AG09309 (cell line): Measurements from ENCODE around the gene DLGAP1.

Experiments used
- DNase-seq: peaks from one replicate; pipeline ENCODE4 v3.0.0-alpha.2; 2010; ENCODE audit warnings: low read depth
- H3K4me3 ChIP-seq: 2 replicates; pipeline ENCODE4 v1.5.1; 2011; ENCODE audit warnings: mild to moderate bottlenecking, low read depth, low read length, moderate library complexity; ENCODE audit not compliant: control insufficient read depth
- CTCF ChIP-seq: IDR thresholded peaks from 2 replicates; pipeline ENCODE4 v1.5.1; 2011; ENCODE audit warnings: mild to moderate bottlenecking, low read depth, low read length, inconsistent platforms; ENCODE audit not compliant: insufficient read depth, control insufficient read depth; ENCODE audit errors: missing control alignments

Gene DLGAP1

DNA sequence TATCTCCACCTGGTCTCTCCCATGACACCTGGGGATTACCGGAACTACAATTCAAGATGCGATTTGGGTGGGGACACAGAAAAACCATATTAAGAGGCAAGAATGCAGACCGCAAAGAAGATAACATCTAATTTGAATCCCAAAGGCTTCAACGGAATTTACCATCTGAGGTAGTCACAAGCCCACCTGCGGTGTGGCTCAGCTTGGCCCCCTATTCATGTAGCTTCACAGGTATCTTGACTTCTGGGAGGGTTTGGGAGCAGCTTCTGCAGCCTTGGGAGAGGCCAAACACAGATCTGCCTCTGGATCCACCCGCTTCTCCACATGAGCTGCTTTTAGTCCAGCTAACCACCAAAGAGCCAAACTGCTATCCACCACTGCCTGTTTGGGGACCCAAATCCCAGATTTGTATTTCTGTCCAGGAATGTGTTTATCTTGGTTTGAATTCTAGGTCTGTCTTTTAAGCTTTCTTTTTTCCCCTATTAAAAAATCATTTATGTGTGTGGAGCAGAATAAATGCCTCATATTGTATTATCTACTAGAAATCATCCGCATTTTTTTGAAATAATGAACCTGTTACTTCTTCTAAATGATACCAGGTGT is 247.6 kb downstream of the DLGAP1 start:
- no peak for TF ChIP-seq CTCF
- no peak for DNase-seq
- no peak overlapping the region for H3K4me3 ChIP-seq

DNA sequence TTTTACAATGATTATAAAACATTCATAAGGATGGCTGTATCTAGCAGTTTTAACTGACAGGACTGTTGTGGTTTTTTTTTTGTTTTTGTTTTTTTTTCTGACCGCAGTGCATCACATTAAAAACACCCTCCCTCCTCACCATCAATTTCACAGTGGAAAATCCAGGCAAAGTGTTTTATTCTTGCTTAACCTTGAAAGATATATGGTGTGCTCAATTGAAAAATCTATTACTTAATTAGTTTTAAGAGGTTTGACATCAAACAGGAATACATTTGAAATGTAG is 250.7 kb downstream of the DLGAP1 start:
- no peak for DNase-seq
- H3K4me3 ChIP-seq, result no peak overlapping the region
- no peak for TF ChIP-seq CTCF

DNA sequence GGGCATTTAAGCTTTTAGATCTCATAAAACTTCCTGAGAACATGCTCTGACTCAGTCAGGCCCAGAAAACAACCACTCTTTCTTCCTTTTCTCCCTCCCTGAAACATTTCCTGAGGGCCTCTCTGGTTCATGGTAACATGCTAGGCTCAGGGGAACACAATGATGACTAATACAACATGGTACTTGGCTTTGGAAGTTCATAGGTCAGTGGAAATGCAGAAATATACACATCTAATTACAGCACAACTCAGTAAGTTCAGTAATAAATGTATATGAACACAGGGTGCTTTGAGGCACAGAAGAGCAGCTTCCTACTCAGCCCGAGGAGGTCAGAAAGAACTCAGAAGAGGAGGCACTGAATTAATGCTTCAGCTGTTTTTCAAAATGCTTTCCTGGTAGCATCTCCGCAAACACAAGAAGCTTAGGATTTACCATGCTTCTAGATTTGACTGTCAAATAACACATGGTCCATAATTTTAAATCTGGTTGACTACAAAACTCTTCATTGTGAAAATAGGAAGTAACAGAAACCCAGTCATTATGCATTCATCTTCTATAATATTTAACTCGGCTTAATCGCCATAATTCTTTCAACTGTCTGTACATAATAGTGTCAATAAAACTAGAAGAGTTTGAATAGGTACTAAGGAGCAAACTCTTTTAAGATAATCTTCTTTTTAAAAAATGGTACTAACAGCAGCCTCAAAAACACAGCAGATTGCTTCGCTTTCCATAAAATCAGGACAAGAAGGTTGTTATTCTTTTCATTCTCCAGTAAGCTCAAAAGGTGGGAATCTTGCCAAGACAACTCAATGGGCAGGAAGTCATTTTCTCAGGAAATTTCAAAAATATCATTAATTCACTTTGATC is 251.3 kb downstream of the DLGAP1 start:
- H3K4me3 ChIP-seq, result no peak overlapping the region
- DNase-seq, result no peak
- TF ChIP-seq CTCF, result no peak

GRCh38 chr18:4200399-4200798 is 254.7 kb downstream of the DLGAP1 start:
- DNase-seq, result no peak
- no peak for TF ChIP-seq CTCF
- no peak overlapping the region for H3K4me3 ChIP-seq

DNA sequence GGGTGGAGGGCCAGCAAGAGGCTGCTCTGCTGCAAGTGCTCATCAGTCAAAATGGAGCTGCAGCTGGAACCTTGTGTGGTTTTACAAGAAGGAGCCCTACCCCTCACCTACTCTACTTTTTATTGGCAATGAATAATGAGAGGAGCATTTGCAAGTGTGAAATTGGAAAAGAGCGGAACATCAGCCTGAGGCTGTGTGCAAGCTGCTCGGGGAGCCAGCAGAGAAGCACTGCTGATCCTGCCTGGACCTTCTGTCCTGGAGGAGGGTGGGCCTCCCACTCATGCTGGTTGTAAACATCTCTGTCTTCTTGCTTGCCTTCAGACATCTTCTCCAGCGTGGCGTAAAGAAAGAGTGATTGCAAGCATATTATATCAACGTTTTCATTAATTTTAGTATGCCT is 256.2 kb downstream of the DLGAP1 start:
- DNase-seq, result no peak
- no peak overlapping the region for H3K4me3 ChIP-seq
- no peak for TF ChIP-seq CTCF

DNA sequence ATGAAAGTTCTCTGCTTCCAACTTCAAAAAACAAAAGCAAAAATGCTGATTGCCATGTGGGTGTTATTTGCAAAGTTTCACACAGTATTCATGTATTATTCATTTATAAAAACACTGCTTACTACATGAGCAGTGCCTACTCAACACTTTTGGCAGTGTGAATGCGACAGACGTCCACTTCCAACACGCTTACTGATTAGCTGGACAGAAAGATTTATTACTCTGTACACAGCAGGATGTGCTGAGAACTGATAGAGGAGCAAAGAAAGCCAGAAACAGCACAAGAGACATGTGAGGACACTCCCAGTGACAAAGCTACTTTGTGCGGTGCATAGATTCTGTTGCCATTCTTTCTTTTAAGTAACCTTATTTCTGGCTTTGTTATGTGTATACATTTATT is 258.8 kb downstream of the DLGAP1 start:
- DNase-seq, result no peak
- TF ChIP-seq CTCF, result no peak
- H3K4me3 ChIP-seq, result no peak overlapping the region

DNA sequence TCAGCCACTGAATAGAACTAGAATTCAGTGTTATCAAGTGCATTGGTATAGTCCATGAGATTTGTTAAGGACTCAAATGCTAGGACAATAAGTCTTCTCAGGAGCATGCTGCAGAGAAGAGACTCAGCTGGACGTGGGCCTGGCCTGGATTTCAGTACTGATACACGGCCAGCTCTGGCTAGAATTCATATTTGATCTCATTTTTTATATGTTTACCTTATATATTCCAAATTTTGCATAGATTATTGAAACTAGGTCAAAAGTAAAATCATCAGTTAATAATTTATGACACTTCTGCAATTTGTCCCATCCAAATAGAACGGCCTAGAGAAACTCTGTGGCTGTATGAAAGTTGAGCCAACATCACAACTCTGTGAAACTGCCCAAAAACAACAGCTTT is 262.0 kb downstream of the DLGAP1 start:
- no peak overlapping the region for H3K4me3 ChIP-seq
- TF ChIP-seq CTCF, result no peak
- DNase-seq, result no peak
